GM19452 (cell line): Measurements from ENCODE around the gene IFFO2.
A peak's percentile ranks its signal among the peaks of the same experiment; 100 is the strongest.

ENCODE experiments used
- ATAC-seq: cut with Tn5 transposase; IDR thresholded peaks from one replicate; pipeline ENCODE4 v1.9.1; 2021; ENCODE audit not compliant: unreplicated experiment

The IFFO2 gene

DNA sequence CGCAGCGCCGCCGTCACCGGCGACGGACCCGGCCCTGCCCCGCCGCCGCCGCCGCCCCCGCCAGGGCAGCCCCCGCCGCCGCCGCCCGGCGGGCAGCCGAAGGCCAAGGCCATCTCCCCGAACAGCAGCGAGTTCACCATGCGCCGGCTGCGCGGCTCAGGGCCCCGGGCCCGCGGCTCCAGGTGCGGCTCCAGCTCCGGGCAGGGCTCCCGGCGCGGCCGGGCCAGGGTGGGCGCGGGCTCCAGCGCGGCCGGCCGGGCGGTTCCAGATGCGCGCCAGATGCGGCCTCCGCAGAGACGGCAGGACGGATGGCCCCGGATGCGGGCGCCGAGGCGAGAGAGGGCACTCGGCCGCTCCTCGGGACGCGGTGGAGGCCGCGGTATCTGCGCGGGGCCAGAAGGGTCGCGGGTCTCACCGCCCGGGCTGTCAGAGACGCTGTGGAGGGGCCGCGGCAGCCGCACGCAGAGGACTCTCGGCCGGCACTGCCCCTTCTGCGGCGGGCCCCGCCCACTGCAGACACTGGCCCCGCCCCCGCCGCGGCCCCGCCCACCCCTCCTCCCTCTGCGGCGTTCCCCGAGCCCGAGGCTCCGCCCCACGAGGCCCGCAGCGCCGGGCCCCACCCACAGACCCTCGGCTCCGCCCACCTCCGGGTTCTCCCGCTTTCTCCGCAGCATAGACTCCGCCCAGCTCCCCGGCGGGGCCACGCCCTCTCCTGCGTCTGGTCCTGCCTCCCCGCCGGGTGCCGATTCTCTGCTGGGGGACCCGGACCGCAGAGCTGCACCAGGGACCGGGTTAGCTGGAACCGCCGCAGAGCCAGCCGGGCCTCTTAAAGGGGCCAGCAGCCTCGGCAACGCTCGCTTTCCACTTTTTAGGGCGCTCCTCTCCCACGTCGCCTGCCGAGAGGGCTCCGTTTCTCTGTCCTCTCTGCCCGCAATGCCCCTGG, at the start of gene IFFO2:
Gene IFFO2, minus strand, starts transcription at position 484 of the 943 bp plus-strand sequence. Its CDS starts 344 bp downstream, at position 140.
- ATAC-seq: peak; percentile 51

GRCh38 chr1:19006000-19006399, 49.5 kb upstream of the IFFO2 start:
- ATAC-seq: no peak

DNA sequence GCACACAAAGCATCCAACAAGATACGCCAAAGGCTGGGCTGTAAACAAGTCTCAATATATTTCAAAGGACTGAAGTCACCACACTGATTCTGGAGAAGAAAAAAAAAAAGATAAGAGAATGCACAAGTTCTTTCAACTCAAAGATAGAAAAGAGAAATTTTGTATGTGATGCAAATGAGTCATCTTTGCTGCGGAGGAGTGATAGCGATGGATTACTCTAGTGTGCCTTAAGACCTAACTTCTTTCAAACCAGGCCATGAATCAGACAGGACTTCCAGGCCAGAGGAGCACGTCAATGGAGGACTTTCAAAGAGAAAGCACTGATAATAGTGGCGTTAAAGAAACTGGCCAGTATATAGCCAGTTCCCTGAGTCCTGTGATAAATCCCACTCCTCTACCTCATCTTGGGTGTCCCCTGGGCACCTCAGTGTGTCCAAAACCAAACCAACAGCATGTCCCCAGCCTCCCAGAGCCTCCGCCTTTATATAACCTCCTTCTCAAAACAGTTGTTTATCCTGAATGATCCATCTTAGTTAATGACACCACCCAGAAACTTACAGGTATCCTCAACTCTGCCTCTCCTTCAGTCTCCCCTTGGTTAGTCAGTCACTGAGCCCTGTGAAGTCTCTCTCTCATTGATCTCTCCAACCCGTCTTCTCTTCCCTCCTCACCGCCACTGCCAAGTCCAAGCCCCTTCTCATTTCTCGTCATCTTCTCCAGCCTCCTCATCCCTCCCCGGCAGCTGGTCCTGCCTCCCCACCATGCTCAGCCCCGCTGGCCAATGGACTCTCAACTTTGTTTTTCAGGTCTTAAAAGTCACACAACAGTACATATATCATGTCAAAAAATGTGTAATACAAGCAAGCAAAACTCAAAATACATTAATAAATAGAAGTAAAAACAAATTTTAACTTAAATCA, 47.2 kb upstream of the IFFO2 start:
- no peak for ATAC-seq

DNA sequence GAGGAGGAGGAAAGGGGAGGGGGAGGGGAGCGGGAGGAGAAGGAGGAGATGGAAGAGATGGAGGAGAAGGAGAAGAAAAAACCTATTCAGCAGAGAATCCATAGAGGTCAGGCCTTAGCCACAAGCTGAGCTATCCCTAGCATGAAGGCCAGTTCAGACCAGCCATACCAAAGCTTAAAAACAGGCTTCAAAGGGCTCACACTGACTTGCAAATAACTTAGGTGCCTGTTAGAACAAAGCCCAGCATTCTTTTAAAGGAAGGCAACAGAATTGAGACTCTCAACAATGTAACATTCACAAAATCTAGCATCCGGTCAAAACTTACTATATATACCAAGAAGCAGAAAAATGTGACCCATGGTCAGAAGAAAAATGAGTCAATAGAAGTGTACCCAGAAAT, 43.6 kb upstream of the IFFO2 start:
- no peak for ATAC-seq

GRCh38 chr1:18999359-18999758, 42.9 kb upstream of the IFFO2 start:
- ATAC-seq: no peak

GRCh38 chr1:18998016-18998724, 41.7 kb upstream of the IFFO2 start:
- ATAC-seq: no peak

- ATAC-seq: no peak
These were observed 41.0 kb upstream of the IFFO2 start for GRCh38 chr1:18997508-18997907.

GRCh38 chr1:18996548-18997177, 40.2 kb upstream of the IFFO2 start:
- no peak for ATAC-seq

DNA sequence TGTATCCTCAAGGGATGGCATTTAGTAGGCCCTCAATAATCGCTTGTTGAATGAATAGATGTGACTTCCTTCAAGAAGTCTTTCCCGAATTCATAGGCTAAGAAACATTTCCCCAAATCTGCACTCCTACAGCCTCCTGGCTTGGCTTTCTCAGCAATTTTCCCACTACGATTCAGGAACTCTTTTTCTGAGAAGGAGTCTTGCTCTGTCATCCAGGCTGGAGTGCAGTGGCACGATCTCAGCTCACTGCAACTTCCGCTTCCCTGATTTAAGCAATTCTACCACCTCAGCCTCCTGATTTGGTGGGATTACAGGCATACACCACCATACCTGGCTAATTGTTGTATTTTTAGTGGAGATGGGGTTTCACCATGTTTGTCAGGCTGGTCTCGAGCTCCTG, 37.9 kb upstream of the IFFO2 start:
- ATAC-seq: no peak

GRCh38 chr1:18992646-18993045, 36.2 kb upstream of the IFFO2 start:
- no peak for ATAC-seq

DNA sequence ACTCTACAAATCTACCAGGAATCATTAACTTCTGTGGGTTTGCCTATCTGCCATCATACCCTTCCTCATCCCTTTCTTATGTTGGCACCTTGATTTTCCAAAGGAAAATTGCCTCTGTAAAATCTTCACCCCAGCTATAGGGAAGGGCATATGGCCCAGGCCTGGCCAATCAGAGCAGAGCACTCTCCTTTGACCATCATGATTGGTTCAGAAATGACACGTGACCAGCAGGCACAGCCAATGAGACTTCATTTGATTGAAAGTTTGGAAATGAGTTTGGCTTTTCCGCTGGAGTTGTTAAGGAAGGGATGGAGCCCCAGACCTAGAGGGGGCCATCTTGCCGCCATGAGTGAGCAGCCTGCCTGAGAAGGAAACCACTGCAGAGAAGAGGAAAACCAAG, 35.1 kb upstream of the IFFO2 start:
- no peak for ATAC-seq

- no peak for ATAC-seq
These were observed 33.4 kb upstream of the IFFO2 start for GRCh38 chr1:18989896-18990295.

DNA sequence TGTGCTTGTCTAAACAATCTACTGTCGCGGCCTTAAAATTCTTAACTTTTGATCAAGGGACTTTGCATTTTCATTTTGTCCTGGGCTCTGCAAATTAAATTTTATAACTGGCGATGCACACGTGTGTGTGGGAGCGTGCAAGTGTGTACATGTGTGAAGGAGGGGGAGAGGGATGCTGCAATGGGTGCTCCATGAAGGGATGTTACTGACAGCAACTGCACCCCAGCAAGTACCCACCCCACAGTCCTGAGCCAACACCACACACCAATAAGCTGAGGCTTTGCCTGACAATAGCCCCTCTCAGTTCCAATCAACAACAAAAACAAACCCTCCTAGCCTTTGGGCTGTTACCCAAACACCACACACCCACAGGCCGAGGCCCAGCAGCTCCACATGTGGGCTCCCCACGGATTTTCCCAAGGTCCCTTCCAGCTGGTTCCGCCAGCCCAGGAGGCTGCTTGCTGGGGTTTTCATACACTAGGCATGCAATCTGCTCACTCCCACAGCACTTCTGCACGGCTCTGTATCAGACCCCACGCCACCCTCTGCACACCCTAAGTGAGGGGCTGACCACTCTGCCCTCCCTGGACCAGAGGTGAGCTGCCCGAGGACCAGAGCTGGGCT, 32.8 kb upstream of the IFFO2 start:
- no peak for ATAC-seq

- ATAC-seq: no peak
These were observed 24.8 kb upstream of the IFFO2 start for GRCh38 chr1:18981242-18981641.

GRCh38 chr1:18978706-18979105, 22.2 kb upstream of the IFFO2 start:
- ATAC-seq: no peak

DNA sequence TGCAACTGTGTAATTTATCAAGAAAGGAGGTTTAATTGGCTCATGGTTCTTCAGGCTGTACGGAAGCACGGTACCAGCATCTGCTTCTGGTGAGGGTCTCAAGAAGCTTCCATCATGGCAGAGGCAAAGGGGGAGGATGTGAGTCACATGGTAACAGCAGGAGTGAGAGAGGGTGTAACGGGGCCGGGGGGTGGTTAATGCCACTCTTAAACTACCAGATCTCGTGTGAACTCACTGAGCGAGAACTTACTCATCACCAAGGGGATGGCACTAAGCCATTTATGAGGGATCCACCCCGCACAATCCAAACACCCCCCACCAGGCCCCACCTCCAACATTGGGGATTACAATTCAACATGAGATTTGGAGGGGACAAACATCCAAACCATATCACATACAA, 21.0 kb upstream of the IFFO2 start:
- ATAC-seq: no peak

DNA sequence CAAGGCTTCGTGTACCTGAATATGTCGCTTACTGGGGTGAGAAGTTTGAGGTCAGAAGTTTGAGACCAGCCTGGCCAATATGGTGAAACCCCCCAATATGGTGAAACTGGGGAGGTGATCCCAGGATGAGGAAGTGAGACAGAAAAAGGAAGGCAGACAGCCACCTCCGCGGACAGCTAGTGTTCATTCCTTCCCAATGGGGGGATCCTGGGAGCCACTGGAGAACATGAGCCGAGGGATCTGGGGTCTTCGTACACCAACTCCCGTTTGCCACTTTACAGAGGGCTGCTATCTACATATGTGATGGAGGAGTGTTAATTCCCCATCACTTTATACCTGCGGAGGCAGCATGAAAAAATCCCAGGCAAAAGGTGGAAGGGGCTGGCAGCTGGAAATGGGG, 19.6 kb upstream of the IFFO2 start:
- no peak for ATAC-seq

DNA sequence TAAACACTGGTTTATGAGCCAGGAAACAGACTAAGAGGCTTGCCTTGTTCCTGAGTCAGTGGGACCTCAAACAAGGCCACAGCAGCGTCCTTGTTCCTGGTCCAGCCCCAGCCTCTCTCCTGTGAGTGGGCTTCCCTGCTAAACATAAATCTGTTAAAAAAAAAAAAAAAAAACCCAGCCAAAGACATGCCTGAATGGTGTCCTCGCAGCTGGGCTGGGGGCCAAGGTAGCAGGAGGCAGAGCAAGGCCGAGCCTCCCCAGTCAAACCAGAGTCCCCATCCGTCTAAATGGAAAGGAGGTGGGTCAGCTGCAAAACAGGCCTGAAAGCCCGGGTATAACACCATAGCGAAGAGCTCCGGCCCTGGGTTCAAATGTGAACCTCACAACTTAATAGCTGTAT, 18.1 kb upstream of the IFFO2 start:
- no peak for ATAC-seq

- ATAC-seq: no peak
These were observed 17.5 kb upstream of the IFFO2 start for GRCh38 chr1:18974005-18974404.

DNA sequence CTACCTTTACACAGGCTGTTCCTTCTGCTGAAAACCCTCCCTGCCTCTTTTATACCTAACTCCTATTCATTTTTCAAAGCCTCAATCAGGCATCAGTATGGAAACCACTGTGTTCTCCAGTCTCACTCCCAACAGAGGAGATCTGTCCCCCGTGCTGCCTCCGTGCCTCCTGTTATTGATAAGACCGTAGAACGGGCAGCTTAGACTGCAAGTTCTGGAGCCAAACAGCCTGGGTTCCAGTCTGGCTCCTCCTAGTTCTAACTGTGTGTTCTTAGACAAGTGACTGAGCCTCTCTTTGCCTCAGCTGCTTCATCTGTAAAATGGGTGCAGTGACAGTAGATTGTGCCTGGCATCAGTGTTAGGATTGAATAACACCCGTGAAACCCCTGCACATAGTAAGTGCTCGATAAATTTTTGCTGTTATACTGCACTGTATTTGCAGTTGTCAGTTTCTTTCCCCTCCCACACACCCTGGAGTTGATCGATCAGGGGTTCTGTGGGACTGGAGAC, 17.0 kb upstream of the IFFO2 start:
- no peak for ATAC-seq
